Erythroblast (primary cell): ENCODE results near the gene KDR.

ENCODE experiments used
- DNase-seq, 2 experiments: peaks; one replicate each; lab custom pipeline; 2025; lab: John Stamatoyannopoulos, UW
- GATA1 ChIP-seq: IDR thresholded peaks from 2 replicates; pipeline ENCODE4 v1.6.1; 2011; ENCODE audit warnings: low read depth, mild to moderate bottlenecking, control low read depth, low read length, moderate library complexity
- POLR2A ChIP-seq: IDR thresholded peaks from 2 replicates; pipeline ENCODE4 v1.6.1; 2011; ENCODE audit warnings: mild to moderate bottlenecking, low read length

Gene KDR

DNA sequence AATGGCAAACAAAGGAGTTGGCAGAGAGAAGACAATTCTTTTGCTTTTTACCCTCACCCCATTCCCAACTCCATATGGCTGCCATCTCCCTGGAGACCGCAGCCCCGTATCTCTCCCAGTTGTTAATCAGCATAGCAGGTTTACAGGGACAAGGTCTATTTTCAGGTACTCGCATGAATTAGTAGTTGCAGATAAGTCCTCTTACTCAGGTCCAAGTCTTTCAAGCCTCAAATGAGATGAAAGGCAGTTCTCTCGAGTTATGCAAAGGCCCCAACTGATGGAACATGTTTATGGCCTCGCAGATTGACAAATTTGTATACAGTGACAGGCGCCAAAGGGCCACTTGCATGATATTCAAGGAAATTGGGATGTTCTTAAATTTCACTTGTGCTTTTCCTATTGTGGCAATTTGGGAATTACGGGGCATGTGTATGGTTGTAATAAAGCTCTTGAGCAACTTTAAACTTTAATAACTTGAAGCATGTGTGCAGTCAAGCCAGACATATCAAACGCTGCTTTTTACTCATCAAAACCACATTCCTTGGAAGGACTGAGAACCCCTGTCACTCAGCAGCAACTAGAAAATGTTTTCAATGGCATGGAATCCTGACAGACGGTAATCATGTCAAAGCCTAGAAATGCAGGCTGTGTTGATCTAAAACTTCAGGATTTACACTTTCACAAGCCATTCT, 45.1 kb downstream of the KDR start:
- no peak for DNase-seq
- TF ChIP-seq POLR2A (no peak), GATA1 (no peak)

DNA sequence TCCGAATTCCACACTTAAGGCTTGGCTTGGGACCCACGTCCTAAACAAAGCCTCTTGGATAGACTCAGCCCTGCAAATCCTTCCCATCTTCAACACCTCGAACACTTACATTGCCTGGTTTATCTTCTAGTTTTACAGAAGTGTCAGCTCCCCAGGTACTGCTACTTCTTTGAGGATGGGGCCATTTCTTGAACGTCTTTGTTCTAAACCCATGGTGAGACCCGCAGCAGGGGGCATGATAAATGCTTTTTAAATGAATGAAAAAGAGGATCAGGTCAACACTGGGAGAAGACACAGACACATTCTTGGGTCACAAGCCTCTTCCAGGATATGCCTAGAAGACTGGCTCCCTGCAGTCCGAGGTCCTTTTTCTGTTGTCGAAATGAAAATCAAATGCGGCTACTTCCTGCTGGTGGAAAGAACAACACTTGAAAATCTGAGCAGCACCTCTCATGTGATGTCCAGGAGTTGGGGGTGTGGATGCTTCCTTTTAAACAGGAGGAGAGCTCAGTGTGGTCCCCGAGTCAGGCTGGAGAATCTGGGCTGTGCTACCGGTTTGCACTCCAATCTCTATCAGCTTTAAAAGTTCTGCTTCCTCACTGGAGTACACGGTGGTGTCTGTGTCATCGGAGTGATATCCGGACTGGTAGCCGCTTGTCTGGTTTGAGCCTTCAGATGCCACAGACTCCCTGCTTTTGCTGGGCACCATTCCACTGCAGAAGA, 45.8 kb downstream of the KDR start:
- TF ChIP-seq GATA1 (no peak), POLR2A (no peak)
- DNase-seq, result no peak

DNA sequence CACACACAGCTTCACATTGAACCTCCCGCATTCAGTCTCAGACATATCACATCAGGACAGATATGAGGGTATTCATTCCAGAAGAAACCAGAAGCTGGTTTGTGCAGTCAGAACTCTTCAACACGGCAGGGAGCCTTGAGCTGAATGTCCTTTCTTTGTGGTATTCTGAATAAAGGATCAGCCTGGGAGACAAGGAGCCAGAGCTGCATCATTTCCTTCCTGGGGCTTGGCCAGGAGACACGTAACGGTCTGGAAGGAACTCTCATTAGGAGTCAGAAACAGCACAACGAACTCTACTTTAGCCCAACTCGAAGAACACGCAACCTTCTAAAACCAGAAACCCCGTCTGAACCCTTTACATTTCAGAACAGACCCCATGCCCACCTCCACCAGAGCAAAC, 46.4 kb downstream of the KDR start:
- no peak for DNase-seq
- TF ChIP-seq GATA1 (no peak), POLR2A (no peak)

DNA sequence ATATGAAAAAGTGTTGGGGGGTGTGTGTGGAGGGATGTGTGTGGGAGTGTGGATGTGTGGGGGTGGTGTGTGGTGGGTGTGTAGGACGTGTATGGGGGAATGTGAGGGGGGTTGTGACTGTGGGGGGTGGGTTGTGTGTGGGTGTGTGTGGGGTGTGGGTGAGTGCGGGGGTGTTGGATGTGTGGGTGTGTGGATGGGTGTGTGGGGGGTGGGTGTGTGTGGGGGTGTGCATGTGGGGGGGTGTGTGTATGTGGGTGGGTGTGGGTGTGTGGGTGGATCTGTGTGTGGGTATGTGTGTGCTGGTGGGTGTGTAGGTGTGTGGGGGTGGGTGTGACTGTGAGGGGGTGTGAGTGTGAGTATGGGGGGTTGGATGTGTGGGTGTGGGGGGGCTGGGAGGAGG, 47.8 kb downstream of the KDR start:
- DNase-seq, result no peak
- TF ChIP-seq POLR2A (no peak), GATA1 (no peak)

DNA sequence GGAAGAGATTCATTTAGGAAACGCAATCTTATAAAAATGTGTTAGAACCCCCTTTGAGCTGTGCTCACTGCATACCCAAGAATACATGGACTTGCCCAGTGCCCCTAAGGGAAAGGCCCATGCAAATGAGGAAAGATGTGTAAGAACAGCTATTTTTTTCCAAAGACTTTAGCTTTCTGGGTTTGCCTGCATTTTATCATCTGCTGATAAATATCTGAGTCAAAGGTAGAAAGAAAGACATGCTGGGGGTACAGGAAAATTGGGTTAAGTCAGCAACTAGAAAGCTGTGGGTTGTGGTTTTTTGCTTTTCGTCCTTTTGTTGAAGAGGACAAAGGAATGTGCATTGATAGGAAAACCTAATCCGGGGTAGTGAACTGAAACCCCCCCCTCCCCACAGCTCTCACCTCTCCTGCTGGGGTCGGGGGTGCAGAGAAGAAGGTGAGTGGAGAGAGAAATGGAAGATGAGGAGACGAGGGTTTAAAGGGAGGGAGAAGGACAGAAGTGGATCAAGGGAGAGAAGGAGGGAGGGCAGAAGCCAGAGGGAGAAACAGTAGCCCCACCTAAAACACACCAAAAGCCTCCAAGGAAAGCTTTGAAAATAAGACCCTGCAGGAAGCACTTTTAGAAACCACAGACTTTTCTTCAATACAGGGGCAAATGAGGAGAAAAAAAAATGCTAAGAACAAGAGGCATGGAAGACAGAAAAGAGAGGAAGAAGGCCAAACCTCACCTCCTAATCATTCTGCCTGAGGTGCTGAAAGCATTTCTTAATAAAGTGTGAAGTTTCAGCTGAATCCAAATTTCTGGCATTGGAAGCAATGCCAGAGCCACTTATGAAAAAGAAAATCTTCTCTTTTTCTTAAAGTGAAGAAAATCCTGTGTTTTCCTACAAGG, 49.3 kb downstream of the KDR start:
- TF ChIP-seq POLR2A, result no peak
- no peak for TF ChIP-seq GATA1
- no peak for DNase-seq

DNA sequence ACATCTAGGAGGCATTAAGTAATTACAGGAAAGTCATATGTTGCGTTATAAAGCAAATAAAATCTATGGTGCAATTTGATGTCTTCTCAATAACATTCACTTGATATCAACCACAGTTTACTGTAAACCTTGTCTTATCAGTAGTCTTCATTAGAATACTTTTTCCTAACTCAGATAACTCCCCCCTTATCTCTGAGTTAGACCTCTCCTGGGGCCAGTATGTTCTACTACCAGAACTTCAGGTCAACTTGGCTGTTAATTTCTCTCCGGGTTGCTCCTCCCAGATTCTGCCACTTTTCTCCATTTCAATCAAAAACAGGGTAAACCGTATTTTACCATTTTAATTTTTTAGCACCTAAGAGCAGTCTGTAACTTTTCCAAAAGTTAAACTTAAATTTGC, 50.0 kb downstream of the KDR start:
- no peak for TF ChIP-seq POLR2A
- no peak for TF ChIP-seq GATA1
- DNase-seq, result no peak

DNA sequence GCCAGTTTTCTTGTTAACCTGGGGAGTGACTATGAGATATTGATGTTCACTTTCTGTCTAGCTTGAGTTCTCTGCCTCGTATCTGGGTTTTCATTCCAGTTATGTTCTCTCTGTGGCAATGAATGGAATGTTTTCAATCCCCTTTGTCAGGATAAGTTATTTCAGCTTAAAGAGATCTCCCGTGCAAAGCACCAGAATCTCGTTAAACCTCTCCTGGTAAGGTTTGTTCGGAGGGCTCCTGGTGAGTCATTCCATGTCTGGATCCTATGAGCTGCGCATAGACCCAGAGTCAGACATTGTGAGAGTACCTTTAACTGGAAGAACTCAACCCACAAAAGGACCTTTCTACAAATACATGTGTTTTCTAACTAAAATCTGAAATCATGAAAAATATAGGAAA, 51.0 kb downstream of the KDR start:
- DNase-seq, result no peak
- TF ChIP-seq POLR2A, result no peak
- no peak for TF ChIP-seq GATA1

DNA sequence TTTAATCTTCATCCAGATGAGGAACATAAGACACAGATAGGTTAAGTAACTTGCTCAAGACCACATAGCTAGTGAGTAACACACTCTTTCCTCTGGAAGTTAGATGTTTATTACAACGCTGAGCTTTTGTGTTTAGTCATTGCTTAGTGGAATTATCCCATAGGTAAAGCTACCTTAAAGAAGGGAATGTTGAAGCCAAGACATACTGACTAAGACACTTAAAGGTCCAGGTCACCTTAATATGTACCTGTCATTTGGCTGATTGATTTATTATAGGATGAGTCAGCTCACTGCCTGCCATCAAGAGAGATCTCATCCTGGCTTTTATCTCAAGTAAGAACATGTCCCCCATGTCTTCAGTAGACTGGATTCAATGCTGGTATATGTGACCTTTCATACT, 53.4 kb downstream of the KDR start:
- no peak for DNase-seq
- TF ChIP-seq POLR2A, result no peak
- TF ChIP-seq GATA1, result no peak

DNA sequence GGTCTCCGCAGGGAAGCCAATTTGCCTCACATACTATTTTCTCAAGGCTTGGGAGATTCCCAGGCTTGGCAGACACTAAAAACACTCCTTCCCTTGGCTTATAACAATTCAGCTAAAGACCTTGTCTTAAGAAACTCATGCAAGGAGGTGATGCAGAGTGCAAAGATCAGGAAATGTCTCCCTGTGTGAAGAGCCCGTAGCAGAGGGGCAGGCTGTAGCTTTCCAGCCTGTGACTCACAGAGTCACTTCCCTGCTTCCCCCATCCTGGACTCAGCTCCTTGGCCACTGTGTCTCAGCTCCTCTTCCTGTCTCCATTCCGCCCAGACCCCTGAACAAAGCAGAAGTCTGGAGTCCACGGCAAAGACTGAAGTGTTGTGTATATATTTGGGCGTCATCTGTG, 56.1 kb downstream of the KDR start:
- no peak for DNase-seq
- TF ChIP-seq POLR2A (no peak), GATA1 (no peak)

DNA sequence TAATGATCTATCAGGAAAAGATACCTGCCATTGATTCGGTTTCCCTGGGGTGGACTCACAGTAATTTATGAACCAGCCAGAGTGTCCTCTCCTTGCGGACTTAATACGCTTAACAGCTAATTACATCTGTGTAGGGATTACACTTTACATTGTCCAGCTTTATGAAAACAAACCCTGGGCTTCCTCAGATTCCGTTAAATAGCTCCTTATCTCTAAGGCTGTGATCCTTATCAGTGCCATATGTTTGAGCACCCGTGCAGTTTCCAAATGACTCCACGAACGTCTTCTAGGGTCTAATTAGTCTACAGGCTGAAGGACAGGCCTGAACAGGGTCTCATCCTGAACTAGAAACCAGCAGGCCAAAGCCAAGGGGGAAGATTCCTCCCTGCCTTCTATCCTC, 56.9 kb downstream of the KDR start:
- DNase-seq, result no peak
- TF ChIP-seq POLR2A, result no peak
- no peak for TF ChIP-seq GATA1

DNA sequence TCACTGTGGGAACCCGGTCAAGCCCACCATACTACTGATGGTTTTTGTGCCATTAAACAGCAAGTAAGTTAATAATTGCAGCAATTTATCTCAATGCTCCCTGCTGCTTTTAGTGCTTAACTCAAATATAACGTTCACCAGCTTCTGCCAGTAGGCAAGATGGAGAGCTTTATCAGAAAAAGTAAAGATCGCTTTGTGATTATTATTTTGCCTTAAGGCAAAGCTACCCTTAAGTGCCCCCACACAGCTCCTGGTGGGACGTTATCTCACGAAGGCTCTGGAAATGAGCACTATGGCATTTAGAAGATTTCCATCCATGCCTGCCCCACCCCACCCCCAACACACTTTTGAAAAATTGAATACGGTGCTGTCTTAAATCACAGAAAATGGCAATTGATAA, 59.4 kb downstream of the KDR start:
- TF ChIP-seq GATA1 (no peak), POLR2A (no peak)

DNA sequence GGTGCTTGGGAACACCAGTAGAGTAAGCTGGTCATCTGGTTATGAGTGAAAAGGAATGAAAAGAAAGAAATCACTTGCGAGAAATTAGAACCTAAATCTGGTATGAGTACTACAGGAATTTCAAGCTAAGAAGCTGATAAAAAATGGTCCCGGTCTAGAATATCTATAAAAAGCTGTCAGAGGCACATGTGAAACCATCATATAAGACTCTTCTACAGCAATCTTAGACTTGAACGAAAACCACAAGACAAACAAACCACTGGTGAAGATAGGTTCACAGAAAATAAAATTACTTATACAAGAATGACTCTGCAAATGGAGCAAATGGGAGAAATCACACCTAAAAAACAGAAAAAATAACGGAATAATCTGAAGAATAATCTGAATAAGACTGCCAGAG, 69.9 kb downstream of the KDR start:
- TF ChIP-seq GATA1, result no peak
- no peak for TF ChIP-seq POLR2A
- no peak for DNase-seq

More for the DNA sequence above, 59.4 kb downstream of the KDR start:
- DNase-seq, result no peak

DNA sequence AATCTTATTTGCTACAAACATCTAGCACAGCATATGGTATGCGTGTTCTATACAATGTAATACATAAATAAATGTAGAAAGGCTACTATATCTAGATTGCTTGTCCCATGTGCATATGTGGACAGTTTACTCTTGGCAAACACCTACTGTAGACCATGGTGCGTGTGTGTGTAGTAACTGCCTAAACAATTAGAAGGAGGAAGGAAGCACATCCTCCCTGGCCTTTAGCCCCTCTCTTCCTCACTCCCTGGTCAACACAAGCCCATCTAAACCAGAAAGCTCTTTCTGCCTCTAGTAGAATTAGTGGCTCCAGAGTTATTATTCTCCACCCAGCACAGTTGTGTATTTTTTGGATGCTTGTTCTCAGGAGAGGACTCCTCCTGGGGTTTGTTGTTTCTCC, 73.9 kb downstream of the KDR start:
- TF ChIP-seq GATA1, result no peak
- TF ChIP-seq POLR2A, result no peak
- DNase-seq, result no peak
